ENCODE data around the gene AGPAT3.

DNA sequence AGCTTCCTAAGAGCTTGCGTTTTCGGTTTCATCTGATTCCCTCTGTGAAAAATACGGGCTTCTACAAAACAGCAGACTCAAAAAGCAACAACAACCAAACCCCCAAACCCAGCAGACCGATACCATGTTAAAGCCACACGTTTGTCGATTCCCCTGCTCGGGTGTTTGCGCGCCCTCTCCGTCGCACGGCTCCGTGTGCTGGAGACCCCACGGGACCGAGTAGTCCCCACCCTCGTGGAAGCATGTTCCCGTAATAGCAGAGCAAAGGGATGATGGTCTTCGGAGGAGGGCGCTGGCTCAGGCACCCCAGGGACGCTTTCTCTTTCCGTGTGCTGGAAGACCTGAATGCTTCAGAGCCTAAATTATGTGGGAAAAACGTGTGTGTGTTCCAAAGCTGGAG is 42.7 kb downstream of the AGPAT3 start:
- TF ChIP-seq, protein P1, sequence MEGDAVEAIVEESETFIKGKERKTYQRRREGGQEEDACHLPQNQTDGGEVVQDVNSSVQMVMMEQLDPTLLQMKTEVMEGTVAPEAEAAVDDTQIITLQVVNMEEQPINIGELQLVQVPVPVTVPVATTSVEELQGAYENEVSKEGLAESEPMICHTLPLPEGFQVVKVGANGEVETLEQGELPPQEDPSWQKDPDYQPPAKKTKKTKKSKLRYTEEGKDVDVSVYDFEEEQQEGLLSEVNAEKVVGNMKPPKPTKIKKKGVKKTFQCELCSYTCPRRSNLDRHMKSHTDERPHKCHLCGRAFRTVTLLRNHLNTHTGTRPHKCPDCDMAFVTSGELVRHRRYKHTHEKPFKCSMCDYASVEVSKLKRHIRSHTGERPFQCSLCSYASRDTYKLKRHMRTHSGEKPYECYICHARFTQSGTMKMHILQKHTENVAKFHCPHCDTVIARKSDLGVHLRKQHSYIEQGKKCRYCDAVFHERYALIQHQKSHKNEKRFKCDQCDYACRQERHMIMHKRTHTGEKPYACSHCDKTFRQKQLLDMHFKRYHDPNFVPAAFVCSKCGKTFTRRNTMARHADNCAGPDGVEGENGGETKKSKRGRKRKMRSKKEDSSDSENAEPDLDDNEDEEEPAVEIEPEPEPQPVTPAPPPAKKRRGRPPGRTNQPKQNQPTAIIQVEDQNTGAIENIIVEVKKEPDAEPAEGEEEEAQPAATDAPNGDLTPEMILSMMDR (IDR thresholded peaks at IDR 0.05), result no peak
- no peak for TF ChIP-seq POLR2A (IDR thresholded peaks at IDR 0.05)
